GM21619 (cell line): Measurements from ENCODE around the gene NOS3.
A peak's percentile ranks its signal among the peaks of the same experiment; 100 is the strongest.
"Not testable (repeated sequence)": the region's sequence is repeated elsewhere in the genome, so short reads cannot be mapped to it uniquely, and the experiment has no call there.

Experiments used
- ATAC-seq: cut with Tn5 transposase; IDR thresholded peaks from one replicate; pipeline ENCODE4 v1.9.1; 2021; ENCODE audit not compliant: unreplicated experiment

NOS3 gene

GRCh38 chr7:151013733-151014497 lies 23.1 kb downstream of the NOS3 start:
- no peak for ATAC-seq

DNA sequence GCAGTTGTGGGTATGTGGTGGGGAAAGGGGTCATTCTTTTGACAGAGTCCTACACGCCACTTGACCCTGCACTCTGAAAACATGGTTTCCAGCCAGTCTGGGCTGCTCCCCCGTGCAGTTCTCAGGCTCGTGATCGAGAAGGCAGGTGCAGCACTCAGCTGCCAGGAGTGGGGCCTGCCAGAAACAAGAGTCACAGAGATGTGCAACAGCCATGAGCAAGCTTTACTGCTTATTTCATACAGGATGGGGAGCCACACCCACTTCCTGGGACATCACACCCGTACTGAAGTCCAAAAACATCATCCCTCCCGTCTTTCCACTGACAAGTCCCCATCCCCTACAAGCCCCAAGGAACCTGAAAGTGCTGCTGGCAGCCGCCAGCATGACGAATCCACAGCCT lies 24.1 kb downstream of the NOS3 start:
- no peak for ATAC-seq

DNA sequence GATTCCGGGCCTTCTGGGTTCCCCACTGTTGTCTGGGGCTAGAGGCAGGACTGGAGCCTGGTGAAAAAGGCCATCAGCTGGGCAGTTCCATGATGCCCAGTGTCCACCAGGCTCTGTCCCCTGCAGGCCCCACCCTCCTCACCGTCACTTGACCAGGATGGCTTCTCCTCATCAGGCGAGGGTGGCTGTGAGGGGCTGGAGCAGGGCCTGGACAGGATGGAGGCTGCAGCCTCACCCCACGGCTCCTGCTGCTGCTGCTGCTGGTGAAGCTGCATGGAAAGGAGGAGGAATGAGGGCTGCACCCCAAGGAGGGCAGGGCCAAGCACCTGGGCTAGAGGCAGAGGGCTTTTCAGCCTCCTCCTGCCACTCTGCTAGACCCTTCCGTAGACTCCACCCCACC lies 25.1 kb downstream of the NOS3 start:
- ATAC-seq, result no peak

- no peak for ATAC-seq
These were observed 25.7 kb downstream of the NOS3 start for GRCh38 chr7:151016505-151016904.

DNA sequence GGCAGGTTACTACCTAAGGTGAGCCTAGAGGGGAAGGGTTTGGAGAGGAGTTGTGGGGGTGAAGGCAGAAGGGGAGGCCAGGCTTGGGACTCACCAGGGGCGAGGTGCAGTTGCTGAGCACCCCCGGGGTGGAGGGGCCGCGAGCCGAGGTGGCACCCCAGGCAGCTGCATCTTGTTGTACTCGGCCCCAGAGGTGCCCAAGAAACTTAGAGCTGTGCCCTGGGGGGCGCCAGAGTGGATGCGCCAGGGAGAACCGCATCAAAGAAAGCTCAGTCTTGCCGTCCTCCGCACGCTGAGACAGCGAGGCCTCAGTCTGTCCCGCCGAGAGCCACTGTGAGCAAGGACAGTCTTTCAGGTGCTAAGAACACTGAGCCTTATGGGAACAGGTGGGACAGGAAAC lies 26.1 kb downstream of the NOS3 start:
- ATAC-seq, result no peak

DNA sequence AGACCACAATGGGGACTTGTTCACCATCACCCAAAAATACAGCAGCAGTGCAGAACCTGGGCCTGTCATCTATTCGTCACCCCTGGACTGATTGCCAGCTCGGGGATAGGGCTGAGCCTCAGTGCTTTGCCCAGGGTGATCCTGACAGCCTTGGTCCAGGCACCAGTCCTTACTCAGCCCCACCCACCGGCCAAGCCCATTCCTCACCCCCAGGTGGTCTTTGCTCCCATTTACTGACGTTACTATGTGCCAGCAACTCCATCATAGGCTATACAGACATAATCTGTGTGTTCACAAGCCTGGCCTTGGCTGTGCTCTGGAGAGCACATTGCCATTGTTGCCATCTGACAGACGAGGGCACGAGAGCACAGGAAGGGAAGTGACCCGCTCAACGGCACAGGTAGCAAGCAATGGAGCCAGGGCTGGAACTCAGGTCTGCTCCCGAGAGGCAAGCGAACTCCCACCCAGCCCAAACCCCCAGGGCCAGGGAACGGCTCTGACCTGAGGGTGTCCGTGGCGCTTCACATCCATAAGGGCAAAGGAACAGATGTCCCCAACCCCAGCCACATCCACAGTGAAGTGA lies 26.6 kb downstream of the NOS3 start:
- no peak for ATAC-seq

DNA sequence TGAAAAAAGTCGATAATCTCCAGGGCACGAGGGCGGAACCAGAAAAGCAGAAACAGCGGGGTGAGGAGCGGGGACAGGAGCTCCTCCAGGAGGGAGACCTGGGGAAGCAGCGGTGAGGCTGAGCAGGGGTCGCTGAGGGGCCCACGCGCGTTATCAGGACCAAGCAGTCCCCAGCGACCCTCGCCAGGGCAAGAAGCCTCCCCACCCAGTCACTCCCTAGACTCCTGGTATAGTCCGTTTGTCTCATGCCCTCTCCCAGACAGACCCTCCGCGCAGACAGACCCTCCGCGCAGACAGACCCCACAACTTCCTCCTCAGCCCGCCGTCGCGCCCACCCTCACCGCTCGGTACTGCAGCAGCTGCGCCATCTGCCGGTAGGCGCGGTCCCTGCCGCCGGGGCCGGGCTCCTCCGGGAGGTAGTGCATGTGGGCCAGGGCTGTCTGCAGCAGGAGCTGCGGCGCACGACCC lies 27.2 kb downstream of the NOS3 start:
- peak; percentile 59 for ATAC-seq

DNA sequence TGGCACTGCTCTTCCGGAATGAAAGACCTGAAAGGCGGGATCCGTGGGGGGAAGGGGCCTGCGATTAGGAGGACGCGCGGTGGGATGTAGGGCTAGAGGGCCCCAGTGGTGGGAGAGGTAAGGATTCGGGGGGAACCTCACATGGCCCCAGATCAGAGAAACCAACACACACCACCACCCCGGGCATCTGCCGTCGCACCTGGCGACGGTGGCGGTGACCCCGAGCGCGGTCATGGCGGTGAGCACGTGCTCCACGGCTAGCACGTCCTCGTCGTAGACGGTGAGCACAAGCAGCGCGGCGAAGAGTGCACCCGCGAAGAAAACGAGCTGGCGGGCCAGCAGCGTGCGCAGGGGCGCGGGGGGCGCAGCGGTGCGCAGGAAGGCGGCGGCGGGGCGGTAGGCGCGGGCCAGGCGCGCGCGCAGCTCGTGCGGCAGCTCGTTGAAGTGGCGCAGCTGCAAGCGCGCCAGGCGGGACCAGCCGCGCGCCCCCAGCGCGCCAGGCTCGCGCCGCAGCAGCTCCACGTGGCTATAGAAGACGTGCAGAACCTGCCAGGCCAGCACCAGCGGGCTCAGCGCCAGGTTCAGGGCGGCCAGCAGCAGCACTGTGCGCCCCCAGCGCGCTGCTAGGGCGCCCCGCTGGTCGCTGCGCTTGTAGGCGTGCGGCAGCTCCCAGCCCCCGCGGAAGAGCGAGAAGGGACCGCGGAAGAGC lies 27.8 kb downstream of the NOS3 start:
- no peak for ATAC-seq

DNA sequence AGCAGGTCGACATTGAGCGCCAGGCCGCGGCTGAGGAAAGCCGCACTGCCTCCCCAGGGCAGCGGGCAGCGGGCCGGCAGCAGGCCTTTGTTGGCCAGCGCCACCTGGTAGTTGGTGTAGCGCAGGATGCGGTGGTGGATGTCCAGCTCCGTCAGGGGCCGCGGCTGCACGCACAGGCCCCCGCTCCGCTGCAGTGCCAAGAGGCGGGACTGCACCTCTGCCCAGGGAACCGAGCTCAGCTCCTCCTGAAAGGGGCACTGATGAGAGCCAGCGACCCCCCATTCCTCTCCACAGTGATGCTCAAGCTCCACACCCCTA lies 28.3 kb downstream of the NOS3 start:
- ATAC-seq, result no peak

DNA sequence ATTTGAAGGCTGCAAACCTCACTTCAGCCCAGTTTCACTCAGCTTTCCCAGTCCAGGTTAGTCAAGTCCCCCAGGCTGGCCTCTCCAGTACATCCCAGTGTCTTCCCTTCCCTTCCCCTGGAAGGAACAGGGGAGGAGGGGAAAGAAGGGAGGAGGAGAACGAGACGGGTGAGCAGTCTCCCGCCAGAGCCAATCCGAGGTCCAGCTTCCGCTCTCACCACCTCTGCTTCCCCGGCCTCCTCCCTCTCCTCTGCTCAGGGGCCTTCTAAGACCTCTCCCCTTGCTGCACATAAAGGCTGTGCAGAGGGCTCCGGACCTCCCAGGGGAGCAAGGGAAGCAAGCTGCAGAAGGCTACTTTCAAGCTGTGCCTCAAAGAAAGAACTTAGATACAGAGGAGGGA lies 29.4 kb downstream of the NOS3 start:
- no peak for ATAC-seq

GRCh38 chr7:151023232-151023631 lies 32.4 kb downstream of the NOS3 start:
- ATAC-seq, result no peak

DNA sequence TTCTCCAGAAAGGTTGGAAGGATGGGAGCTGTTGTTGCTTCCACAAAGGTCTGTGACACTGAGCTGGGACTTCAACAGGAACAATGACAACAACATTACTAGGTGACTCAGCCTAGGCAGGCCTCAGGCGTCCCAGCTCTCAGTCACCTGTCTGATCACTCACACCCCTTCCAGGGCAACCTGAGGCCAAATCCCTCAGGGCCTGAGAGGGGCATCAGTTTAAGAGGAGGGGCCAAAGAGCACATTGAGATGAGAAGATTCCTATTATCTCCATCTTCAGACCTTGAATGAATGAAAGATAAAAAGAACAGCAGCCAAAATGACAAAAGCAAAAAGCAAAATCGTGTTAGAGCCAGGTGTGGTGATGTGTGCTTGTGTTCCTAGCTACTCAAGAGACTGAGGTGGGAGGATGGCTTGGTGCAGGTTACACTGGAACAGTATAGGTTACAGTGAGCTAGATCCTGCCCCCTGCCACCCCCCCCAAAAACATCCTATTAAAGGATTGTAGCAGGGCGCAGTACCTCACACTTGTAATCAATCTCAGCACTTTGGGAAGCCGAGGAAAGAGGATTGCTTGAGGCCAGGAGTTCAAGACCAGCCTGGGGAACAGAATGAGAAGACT lies 33.7 kb downstream of the NOS3 start, which contains the start of gene ATG9B:
ATG9B (minus strand) TSS at position 60 of the 622 bp plus-strand sequence. CDS start 71 bp downstream, outside the sequence.
- ATAC-seq, result no peak

DNA sequence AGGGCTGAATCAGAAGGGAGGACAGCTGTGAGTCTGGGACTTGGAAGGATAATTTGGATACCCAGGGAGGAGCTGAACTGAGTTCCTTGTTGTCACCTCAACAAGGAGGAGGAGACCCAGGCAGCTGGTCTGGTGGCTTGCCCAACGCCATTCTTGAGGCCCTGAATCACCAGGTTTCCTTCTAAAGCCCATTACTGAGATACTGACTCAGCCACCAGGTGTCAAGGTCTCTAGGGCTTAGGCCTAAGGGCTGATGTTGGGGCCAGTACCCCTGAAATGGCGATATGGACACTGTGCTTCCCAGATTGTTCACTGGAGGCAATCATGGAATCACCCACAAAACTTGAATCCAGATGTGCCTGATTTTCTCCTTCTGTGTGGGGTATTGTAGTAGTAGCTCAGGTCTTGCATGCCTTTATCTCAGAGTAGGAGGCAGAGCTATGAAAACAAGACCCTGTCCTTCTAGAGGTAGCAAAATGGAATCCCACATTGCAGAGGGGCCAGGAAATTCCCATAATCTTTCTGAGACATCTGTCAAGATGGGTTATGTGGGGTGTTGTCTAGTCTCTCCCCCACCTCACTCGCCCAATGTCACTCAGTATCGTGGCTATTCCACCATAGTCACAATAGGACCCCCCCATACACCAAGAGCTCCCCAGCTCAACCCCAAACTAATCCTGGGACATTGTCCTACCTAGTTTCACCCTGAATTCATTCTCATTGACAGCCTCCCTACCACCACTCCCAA lies 35.3 kb downstream of the NOS3 start:
- ATAC-seq, result no peak

DNA sequence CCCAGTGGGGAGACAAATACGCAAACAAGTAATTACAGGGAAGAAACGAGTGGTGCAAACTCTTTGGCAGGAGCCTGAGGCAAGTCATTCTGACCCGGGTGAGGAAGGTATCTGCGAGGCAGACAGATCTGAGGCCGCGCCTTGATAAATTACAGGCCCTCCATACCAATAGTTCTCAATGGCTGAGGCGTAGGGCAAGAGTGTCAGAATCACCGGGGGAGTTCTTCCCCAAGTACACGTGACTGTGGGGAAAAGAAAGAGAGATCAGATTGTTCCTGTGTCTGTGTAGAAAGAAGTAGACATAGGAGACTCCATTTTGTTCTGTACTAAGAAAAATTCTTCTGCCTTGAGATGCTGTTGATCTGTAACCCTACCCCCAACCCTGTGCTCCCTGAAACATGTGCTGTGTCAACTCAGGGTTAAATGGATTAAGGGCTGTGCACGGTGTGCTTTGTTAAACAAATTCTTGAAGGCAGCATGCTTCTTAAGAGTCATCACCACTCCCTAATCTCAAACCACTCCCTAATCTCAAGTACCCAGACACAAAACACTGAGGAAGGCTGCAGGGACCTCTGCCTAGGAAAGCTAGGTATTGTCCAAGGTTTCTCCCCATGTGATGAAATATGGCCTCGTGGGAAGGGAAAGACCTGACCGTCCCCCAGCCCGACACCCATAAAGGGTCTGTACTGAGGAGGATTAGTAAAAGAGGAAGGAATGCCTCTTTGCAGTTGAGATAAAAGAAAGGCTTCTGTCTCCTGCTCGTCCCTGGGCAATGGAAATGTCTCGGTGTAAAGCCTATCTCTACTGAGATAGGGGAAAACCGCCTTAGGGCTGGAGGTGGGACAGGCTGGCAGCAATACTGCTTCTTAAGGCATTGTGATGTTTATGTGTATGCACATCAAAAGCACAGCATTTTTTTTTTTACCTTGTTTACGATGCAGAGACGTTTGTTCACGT lies 36.2 kb downstream of the NOS3 start:
- not testable (repeated sequence) for ATAC-seq

- ATAC-seq, result not testable (repeated sequence)
These were observed 36.9 kb downstream of the NOS3 start for GRCh38 chr7:151027728-151028130.

DNA sequence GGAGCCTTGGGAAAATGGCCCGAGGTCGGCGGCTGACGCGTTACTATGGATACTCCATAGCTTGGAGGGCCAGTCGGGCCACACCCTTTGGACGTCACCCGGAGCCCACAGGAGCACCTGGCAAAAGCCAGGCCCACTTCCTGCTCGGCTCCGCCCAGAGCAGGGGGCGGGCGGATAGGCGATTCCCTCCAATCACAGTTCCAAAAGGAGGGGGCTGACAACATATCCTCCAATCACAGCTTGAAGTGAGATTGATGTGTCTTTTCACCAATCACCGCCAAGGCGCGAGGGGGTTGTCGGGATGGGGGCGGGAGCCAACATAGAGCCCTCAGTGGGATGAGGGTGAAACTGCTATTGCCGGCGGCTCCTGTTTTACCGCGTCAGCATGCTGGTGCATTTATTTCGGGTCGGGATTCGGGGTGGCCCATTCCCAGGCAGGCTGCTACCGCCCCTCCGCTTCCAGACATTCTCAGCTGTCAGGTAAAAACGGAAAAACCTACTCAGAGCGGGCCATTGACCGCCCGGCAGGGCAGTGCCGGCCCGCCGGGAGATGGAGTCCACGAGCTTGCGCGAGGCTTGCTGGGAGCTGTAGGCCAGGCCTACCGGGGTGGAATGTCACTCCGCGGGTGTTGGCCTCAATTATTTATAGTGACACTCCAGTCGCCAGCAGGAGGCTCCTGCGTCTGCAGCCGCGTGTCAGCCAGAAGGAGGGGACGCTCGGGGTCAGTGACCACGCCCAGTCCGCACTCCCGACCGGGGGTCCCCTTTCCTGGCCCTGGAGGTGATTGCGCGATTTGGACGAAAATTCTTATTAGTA lies 37.5 kb downstream of the NOS3 start, which contains the start of gene ABCB8:
ABCB8 (plus strand) TSS at position 320 of the 817 bp plus-strand sequence; CDS start at position 386, 66 bp downstream.
- ATAC-seq, result peak; percentile 94

- no peak for ATAC-seq
These were observed 38.2 kb downstream of the NOS3 start for GRCh38 chr7:151028948-151029501.

- no peak for ATAC-seq
These were observed 40.2 kb downstream of the NOS3 start for GRCh38 chr7:151031011-151031410.
